Epidermal melanocyte (primary cell): Measurements from ENCODE around the gene TTC16.
"Not testable (repeated sequence)": the region's sequence is repeated elsewhere in the genome, so short reads cannot be mapped to it uniquely, and the experiment has no call there.

Source experiments
- DNase-seq: peaks from one replicate; pipeline ENCODE4 v3.0.0; 2011; ENCODE audit warnings: low spot score; ENCODE audit not compliant: insufficient read length

Gene TTC16

GRCh38 chr9:127780909-127781308 lies 65.0 kb downstream of the TTC16 start:
- not testable (repeated sequence) for DNase-seq
